SK-N-SH treated with all-trans-retinoic acid at 6 μM for 48 hours (cell line): Measurements from ENCODE around the gene QKI.

Experiments
- ARNTL ChIP-seq: fragments of 450-650 bp; formaldehyde crosslinking; IDR thresholded peaks from 2 replicates; pipeline ENCODE4 v1.5.0; 2020; ENCODE audit warnings: low read depth, mild to moderate bottlenecking, moderate library complexity, borderline replicate concordance
- BACH2 ChIP-seq: fragments of 250-450 bp; sonication (Bioruptor Pico); IDR thresholded peaks from 2 replicates; pipeline ENCODE4 v1.9.0; 2021; ENCODE audit warnings: mild to moderate bottlenecking, borderline replicate concordance
- CSDC2 ChIP-seq: fragments of 250-450 bp; sonication (Bioruptor Pico); IDR thresholded peaks from 2 replicates; pipeline ENCODE4 v1.5.0; 2020; ENCODE audit warnings: mild to moderate bottlenecking, moderate library complexity
- ISL1 ChIP-seq: fragments of 250-450 bp; sonication (Bioruptor Pico); IDR thresholded peaks from 2 replicates; pipeline ENCODE4 v2.1.2; 2022; ENCODE audit warnings: mild to moderate bottlenecking, moderate library complexity
- OSR1 ChIP-seq: fragments of 250-450 bp; sonication (Bioruptor Pico); IDR thresholded peaks from 2 replicates; pipeline ENCODE4 v1.8.0; 2022; ENCODE audit warnings: moderate library complexity, mild to moderate bottlenecking, inconsistent platforms
- PATZ1 ChIP-seq: fragments of 250-450 bp; sonication (Bioruptor Pico); IDR thresholded peaks from 2 replicates; pipeline ENCODE4 v1.8.0; 2020; ENCODE audit warnings: mild to moderate bottlenecking, moderate library complexity, borderline replicate concordance
- RARB ChIP-seq: fragments of 250-450 bp; sonication (Bioruptor Pico); IDR thresholded peaks from 2 replicates; pipeline ENCODE4 v1.8.0; 2021; ENCODE audit warnings: mild to moderate bottlenecking, moderate library complexity
- ZFP30 ChIP-seq: fragments of 450-650 bp; formaldehyde crosslinking; IDR thresholded peaks from 2 replicates; pipeline ENCODE4 v1.5.0; 2022; ENCODE audit warnings: mild to moderate bottlenecking, moderate library complexity
- ZNF8 ChIP-seq: fragments of 450-650 bp; formaldehyde crosslinking; IDR thresholded peaks from 2 replicates; pipeline ENCODE4 v1.5.0; 2020; ENCODE audit warnings: mild to moderate bottlenecking, moderate library complexity
- TF ChIP-seq, protein P1 (sequence below): fragments of 250-450 bp; sonication (Bioruptor Pico); IDR thresholded peaks from 2 replicates; pipeline ENCODE4 v1.5.0; 2020; ENCODE audit warnings: mild to moderate bottlenecking, moderate library complexity

GRCh38 chr6:163470611-163471010, 56.1 kb downstream of the QKI start:
- TF ChIP-seq ARNTL (CRISPR knock-in tag) (no peak), CSDC2 (CRISPR knock-in tag) (no peak), OSR1 (CRISPR knock-in tag) (no peak), ZNF8 (CRISPR knock-in tag) (no peak), PATZ1 (CRISPR knock-in tag) (no peak), RARB (CRISPR knock-in tag) (no peak), BACH2 (no peak), ZFP30 (CRISPR knock-in tag) (peak; percentile 100), ISL1 (no peak)
- TF ChIP-seq, protein P1, sequence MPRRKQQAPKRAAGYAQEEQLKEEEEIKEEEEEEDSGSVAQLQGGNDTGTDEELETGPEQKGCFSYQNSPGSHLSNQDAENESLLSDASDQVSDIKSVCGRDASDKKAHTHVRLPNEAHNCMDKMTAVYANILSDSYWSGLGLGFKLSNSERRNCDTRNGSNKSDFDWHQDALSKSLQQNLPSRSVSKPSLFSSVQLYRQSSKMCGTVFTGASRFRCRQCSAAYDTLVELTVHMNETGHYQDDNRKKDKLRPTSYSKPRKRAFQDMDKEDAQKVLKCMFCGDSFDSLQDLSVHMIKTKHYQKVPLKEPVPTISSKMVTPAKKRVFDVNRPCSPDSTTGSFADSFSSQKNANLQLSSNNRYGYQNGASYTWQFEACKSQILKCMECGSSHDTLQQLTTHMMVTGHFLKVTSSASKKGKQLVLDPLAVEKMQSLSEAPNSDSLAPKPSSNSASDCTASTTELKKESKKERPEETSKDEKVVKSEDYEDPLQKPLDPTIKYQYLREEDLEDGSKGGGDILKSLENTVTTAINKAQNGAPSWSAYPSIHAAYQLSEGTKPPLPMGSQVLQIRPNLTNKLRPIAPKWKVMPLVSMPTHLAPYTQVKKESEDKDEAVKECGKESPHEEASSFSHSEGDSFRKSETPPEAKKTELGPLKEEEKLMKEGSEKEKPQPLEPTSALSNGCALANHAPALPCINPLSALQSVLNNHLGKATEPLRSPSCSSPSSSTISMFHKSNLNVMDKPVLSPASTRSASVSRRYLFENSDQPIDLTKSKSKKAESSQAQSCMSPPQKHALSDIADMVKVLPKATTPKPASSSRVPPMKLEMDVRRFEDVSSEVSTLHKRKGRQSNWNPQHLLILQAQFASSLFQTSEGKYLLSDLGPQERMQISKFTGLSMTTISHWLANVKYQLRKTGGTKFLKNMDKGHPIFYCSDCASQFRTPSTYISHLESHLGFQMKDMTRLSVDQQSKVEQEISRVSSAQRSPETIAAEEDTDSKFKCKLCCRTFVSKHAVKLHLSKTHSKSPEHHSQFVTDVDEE (CRISPR knock-in tag) = no peak
